BJ (cell line): ENCODE results near the gene KDSR. TPM values are rescaled to one million over a fixed set of nuclear protein-coding genes. Genes with fewer than 3 reads are reported as not detected.
"Not testable (repeated sequence)": the region's sequence is repeated elsewhere in the genome, so short reads cannot be mapped to it uniquely, and the experiment has no call there.

ENCODE experiments used
- CTCF ChIA-PET: fragments of 350-600 bp; formaldehyde crosslinking; extraction: SDS; loops from one replicate; lab custom pipeline; 2021; ENCODE audit warnings: antibody characterized with exemption, inconsistent platforms; lab: Yijun Ruan, JAX
- POLR2A ChIA-PET: fragments of 300-600 bp; sonication (Branson Sonifier 250); formaldehyde crosslinking; extraction: SDS; loops from one replicate; lab custom pipeline; 2021; ENCODE audit warnings: antibody characterized with exemption; lab: Charles Lee
- DNase-seq: peaks from one replicate; pipeline ENCODE4 v3.0.0-alpha.2; 2011; ENCODE audit warnings: low read depth
- H3K27me3 ChIP-seq: 2 replicates; pipeline ENCODE4 v1.6.0; 2011; ENCODE audit warnings: low read length; ENCODE audit not compliant: control insufficient read depth, insufficient read depth
- H3K36me3 ChIP-seq: 2 replicates; pipeline ENCODE4 v1.5.1; 2011; ENCODE audit warnings: low read length; ENCODE audit not compliant: control insufficient read depth, insufficient read depth
- H3K4me3 ChIP-seq: 2 replicates; pipeline ENCODE4 v1.5.1; 2011; ENCODE audit warnings: low read depth, mild to moderate bottlenecking, control low read depth, low read length
- CTCF ChIP-seq: IDR thresholded peaks from 2 replicates; pipeline ENCODE4 v1.5.1; 2011; ENCODE audit warnings: low read depth, mild to moderate bottlenecking, control low read depth, inconsistent platforms, low read length, moderate library complexity; ENCODE audit not compliant: insufficient read depth
- polyA plus RNA-seq: library from polyadenylated mRNA; depleted of rRNA; stranded (reverse); fragments of >200 nt; gene quantifications from 2 replicates; pipeline ENCODE4 v1.2.3, GENCODE V29; 2011

The KDSR gene
- polyA plus RNA-seq, 1 experiment = 29.1 TPM

DNA sequence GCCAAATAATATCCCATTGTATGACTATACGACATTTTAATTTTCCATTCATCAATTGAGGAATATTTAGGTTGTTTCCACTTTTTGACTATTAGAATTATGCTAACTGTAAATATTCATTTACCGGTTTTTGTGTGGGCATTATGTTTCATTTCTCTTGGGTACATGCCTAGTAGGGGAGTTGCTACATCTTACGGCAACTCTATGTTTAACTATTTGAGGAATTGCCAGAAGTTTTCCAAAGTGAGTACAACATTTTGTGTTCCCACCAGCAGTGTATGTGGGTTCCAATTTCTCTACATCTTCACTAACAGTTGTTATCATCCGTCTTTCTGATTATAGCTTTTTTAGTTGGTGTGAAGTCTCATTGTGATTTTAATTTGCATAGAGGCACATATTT, 1.6 kb upstream of the KDSR start:
- Histone ChIP-seq H3K27me3 (no peaks in the 10 kb centered on the region), H3K36me3 (no peaks in the 10 kb centered on the region), H3K4me3 (no peak overlapping the region)
- ChIA-PET CTCF (no interaction called here), POLR2A (no interaction called here)
- no peak for DNase-seq
- no peak for TF ChIP-seq CTCF

DNA sequence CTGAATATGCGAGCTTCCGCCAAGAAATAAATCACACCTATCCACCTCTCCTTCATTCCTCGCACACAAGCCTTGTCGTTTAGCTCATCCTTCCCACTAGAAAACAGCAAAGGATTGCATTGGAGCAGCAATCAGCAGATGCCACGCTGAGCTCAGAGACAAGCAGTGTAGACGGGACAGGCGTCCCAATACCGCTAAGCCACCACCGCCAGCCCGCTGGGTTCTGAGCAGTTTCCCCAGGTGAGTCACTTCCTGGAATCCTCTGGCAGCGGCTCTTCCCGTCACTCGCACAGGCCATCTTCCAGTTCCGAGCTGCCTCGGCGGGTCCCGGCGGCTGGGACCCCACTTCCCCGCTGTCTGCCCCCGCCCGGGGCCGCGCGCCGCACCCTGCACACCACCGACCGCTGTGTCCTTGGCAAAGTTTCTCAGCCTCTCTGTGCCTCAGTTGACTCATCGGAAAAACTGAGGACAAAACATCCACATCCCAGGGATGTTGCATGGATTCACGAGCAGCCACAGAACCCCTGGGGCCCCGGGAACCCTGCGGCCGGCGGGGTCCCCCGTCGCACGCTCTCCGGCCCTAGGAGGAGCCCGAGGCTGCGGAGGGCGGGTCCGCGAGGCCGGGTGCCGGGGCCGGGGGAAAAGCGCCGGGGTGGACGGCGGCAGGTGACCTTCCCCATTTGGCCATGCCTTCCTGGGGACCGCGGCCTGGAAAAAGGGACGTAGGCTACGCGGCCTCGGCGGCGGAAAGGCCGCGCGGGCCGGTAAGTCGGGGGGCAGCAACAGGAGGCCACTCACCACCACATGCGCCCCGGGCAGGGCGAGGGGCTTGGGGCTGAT, 573 bp downstream of the KDSR start:
- TF ChIP-seq CTCF = no peak
- Histone ChIP-seq H3K27me3 (no peaks in the 10 kb centered on the region), H3K4me3 (peak overlapping the region; percentile 96), H3K36me3 (peaks cover 6% of the 10 kb centered on the region; the same call in 1 of the 2 replicates)
- POLR2A ChIA-PET = interaction anchor here (1.0 kb wide), 1 partner anchor 56 kb away, joined by 6 read pairs; the partner anchor contains the start of gene VPS4B
- no peak for DNase-seq
- CTCF ChIA-PET = interaction anchor here (0.5 to 1.7 kb wide), 4 partner anchors 12 to 264 kb away, joined by 3 to 7 read pairs (median 4); no protein-coding TSS in a partner anchor

DNA sequence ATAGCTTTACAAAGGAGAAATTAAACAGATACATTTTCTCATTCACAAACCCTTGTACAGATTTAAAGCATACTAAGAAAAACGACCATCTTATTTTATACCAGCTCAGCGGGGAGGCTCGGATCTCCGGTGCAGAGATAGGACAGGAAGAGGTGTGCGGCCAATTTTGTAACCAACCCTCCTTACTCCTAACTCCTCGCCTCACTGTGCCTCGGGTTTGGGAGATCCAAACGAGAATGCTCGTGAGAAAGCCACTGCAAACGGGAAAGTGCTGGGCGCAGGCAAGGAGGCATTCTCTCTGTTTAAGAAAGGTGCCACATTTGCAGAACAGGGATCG, 1.2 kb downstream of the KDSR start:
- no peak for TF ChIP-seq CTCF
- DNase-seq = no peak
- Histone ChIP-seq H3K4me3 (peak overlapping the region; percentile 96), H3K36me3 (peaks cover 6% of the 10 kb centered on the region; the same call in 1 of the 2 replicates), H3K27me3 (no peaks in the 10 kb centered on the region)
- POLR2A ChIA-PET = no interaction called here
- CTCF ChIA-PET = interaction anchor here (0.6 to 1.7 kb wide), 5 partner anchors 12 to 499 kb away, joined by 3 to 7 read pairs (median 4); no protein-coding TSS in a partner anchor

GRCh38 chr18:63363951-63364350, 3.1 kb downstream of the KDSR start:
- DNase-seq = no peak
- POLR2A ChIA-PET = no interaction called here
- TF ChIP-seq CTCF = no peak
- CTCF ChIA-PET = interaction anchor here (0.9 to 1.4 kb wide), 2 partner anchors 15 to 75 kb away, joined by 3 to 4 read pairs; no protein-coding TSS in a partner anchor
- Histone ChIP-seq H3K36me3 (peaks cover 9% of the 10 kb centered on the region), H3K4me3 (no peak overlapping the region), H3K27me3 (no peaks in the 10 kb centered on the region)

DNA sequence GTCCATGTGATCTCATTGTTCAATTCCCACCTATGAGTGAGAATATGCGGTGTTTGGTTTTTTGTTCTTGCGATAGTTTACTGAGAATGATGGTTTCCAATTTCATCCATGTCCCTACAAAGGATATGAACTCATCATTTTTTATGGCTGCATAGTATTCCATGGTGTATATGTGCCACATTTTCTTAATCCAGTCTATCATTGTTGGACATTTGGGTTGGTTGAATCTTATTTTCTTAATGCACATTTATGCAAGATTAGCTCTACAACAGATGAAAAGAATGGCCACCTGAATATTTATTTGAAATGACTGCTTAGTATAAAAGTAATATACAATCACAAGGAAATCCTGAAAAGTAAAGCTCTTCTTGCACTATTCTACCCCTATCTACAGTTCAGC, 3.6 kb downstream of the KDSR start:
- H3K36me3 ChIP-seq, H3K4me3 ChIP-seq, H3K27me3 ChIP-seq, DNase-seq: not testable (repeated sequence)
- ChIA-PET POLR2A (interaction anchor here (0.6 kb wide), 1 partner anchor 138 kb away, joined by 6 read pairs; no protein-coding TSS in a partner anchor), CTCF (interaction anchor here (0.5 to 1.4 kb wide), 4 partner anchors 14 to 280 kb away, joined by 3 to 4 read pairs (median 3); no protein-coding TSS in a partner anchor)
